ENCODE measurements around the gene SYT6.

SYT6 gene

GRCh38 chr1:114153261-114154145 is at the start of gene SYT6:
Gene SYT6, minus strand, starts transcription at chr1:114153869. Its CDS starts 97 bp downstream, at chr1:114153772.
- no peak for DNase-seq

DNA sequence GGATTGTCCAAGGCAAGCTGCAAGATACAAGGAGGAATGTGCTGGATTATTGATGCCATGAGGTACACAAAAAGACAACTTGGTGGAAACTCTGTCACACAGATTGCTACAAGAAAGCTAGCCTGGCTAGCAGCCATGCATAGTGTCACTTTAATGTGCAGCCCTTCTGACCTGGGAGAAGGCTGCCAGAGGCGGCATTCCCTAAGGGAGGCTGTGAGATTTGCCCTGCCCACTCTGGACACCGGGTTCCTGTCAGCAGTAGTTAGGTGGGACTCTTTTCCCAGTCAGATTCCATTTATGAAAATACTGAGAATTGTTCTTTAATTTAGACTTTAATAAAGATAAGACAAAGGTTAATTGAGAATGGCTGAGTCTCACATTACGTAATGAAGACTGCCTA is 47.8 kb upstream of the SYT6 start:
- no peak for DNase-seq

DNA sequence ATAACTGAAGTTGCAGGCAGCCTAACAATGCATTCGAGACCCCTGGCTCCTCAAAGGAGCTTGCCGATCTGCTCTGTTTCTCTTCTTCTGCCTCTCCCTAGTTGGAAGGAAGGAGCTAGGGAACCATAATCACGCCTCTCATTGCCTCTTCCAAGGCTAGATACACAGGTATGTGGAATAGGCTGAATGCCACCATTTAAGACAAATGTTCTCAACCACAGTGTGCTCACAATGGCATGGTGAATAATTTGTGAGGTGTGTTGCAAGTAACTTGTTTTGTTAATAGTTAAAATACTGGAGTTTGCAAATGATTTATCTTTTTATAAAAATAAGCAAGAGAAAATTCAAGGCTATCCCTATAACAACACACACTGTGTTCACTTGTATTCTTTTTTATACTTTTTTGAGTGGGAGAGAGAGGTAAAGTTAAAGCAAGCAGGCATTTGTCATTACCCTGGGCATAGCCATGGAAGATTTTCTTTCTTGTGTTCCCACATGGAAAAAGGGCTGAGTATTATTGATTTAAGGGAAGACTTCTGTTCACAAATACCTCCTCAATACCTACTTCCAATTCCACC is 45.4 kb upstream of the SYT6 start:
- no peak for DNase-seq

DNA sequence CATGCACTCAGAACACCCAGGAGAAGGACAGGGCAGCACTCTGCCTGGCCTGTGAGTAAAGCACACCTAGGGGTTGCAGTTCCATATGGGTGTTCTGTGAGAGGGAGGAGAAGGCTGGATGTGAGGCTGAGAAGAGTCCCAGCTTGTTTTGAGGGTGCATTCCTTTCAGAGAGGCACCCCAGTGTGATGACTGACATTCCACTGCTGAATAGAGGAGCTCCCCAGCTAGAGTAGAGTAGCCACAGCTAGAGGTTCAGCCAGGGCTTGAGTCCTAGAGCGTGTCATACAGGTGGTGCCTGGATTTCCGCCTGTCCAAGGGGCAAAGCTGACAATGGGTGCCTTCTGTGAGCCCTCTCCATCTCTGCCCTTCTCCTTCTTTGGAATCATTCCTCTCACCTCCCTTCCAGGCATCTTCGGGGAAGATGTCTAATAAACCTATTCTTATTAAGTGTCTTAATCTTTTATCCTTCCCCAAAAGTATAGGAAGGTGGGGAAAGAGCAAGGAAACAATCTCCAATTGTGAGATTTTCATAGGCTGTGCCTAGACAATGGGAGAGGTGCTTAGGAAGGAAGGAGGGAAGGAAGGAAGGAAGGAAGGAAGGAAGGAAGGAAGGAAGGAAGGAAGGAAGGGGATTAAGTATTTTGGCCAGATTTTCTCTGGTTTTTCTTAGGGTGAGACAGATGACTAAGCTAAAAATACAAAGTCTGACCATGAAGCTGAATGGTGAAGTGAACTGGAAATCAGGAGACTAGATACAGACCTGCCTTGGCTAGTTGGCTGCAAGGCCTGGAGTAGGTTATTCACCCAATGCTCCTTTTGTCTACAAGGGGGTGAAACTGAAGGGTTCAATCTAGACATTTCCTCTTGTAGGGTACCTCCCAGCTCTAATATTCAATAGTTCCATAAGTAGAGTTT is 43.6 kb upstream of the SYT6 start:
- no peak for DNase-seq

DNA sequence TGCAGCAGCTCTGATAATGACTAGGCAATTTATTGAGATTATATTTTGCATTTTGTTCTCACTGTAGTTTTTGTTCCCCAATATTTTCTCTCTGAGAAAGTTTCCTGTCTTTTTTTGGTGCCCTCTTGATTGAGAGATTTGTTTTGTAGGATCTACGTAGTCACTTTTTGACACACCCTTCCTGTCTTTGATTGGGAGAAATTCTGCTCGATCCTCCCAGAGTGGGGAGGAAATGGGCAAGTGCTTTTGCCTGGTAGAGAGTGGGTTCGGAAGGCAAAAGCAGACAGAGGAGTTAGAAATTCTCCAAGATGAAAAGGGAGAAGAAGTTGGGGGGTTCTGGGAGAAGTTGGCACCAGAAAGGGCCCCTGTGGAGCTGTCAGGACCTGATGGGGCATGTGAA is 42.1 kb upstream of the SYT6 start:
- DNase-seq = no peak

DNA sequence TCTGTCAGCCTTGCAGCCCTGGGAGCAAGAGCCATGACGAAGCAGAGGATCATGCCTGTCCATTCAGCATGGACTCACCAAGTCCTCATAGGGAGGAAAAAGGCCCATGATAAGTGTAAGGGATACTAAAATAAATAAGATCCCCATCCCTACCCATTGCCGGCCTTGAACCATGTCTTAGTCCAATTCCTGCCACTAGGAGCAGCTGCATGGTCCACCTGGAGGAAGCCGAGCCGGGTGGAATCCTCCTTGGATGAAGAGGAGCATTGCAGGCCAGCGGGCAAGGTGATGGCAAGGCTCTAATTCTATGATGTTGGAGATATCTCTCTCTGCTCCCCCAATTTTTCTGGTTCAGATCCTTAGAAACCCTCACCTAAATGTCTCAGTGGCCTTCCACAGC is 38.7 kb upstream of the SYT6 start:
- DNase-seq = no peak

DNA sequence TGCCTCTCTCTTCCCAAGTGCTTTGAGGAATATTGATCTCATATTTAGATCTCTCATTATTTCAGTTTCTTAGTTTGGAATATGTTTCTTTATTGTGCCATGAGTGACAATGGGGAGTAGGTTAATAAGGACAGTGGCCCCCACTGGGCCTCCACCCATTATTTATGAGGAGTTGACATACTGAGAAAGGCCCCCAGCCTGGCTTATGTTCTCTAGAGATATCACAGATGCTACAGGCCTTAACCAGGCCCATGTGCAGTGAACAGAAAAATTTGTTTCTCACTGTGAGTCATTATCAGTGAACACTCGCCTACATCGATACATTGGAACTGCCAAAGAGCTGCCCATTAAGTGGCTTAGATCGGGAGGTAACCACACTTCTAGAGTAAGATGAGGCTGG is 35.7 kb upstream of the SYT6 start:
- DNase-seq = no peak

DNA sequence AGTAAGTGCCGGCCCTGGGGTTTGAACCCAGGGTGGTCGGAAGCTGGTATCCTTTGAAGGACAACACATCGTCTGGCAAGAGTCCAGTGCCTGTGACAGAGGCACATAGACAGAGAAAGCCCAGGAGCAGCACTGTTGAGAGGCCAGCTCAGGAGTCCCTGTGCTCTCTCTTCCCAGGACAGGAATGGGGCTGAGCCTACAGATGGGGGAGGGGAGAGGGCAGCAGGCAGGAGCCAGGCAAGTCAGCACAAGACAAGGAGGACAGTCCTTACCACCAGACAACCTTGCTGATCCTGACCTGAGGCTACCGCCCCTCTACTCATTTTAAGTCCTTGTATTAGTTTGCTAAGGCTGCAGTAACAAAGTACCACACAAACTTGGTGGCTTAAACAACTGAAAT is 27.7 kb upstream of the SYT6 start:
- no peak for DNase-seq

DNA sequence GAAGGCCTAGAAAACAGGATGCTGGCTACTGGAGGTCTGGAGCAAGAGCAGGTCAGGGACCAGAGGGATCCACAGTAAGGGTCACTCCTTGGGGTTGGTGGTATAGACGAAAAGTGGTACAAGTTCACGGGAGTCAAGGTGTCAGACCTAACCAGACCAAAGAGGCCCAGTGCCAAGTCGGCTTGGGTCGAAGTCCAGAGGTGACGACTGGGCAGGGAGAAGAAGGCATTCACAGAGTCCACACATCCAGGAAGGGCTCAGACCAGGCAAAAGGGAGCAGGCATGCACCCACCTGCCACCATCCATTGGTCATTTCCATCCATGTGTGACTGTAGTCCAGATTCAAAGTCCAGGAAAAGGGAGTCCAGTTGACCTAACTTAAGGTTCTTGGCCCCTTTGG is 27.1 kb upstream of the SYT6 start:
- DNase-seq = no peak

GRCh38 chr1:114178936-114179335 is 25.3 kb upstream of the SYT6 start:
- no peak for DNase-seq

GRCh38 chr1:114177282-114177681 is 23.6 kb upstream of the SYT6 start:
- no peak for DNase-seq

DNA sequence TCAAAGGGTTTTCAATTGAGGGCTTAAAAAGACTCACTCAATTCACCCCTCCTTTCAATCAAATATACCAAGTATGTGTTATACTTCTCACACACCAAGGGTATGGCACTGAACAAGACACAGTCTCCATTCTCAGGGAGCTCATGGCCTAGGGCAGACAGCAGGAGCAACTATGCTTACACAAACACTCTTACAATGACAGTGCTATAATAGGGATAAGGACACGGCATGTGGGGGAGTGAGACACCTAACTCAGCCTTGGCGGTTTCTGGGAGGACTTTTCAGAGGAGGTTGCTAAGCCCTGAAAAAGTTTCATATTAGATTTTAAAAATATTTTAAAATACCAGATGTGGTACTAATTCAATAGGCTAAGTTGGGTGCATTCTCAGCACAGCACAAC is 22.7 kb upstream of the SYT6 start:
- DNase-seq = no peak

DNA sequence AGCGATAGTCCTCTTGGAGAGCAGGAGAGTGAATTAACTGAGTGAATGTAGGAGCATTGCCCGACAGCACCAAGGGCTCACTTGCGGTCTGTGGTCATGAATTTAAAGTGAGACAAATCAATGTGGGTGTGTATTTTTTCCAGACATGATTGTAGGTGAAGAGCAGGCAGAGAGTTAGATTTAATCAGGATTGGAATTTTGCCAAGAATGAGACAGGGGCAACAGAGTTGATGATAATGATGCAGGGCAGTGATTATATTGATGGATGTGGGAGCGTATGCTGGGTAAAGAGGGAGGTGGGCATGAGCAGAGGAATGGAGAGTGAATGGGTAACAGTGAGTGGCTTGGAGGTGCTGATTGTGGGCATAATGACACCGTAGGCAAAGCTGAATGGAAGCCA is 20.0 kb upstream of the SYT6 start:
- DNase-seq = no peak

GRCh38 chr1:114169509-114169908 is 15.8 kb upstream of the SYT6 start:
- no peak for DNase-seq

DNA sequence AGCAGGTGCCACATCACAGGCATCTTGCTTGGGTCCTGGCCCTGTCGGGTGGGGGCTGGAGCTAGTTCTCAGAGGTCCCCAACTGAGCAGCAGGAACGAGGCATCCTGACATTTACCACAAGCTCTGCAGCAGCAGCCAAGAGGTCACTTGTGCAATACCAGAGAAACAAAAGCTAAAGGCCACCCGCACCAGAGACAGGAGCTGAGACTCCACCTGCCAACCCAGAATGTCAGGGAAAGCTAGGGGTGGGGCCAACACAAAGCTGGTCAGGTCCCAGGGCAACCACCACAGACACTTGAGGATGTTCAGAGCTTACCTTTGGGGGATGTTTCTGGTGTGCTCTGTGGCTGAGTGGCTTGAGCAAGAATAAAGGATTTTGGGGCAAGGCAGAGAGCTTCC is 13.6 kb upstream of the SYT6 start:
- no peak for DNase-seq

DNA sequence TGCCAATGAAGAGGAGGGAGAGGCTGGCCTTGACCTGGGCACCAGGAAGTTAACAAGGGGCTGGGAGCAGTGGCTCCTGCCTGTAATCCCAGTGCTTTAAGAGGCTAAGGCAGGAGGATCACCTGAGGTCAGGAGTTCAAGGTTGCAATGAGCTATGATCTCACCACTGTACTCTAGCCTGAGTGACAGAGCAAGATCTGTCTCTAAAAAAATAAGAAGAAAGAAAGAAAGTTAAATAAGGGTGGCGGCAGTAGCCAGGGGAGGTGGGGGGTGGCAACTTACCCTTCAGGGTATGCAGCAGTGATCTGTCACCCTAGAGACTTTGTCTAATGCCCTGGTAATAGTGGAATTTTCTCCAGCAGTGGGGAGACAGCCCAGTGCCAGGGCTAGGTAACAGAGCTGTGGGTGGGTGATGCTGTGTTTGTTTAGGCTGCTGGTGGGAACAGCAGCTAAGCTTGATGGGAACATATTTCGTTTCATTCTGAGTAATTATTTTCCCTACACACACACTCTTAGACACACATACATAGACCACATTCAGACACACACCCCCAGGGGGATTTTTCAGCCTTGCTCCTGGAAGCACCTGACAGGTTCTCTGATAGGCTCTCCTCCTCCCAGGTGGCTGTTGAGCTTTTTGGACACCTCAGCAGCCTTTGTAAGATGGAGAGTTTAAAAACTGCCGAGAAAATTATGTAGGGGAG is 11.3 kb upstream of the SYT6 start:
- DNase-seq = no peak

DNA sequence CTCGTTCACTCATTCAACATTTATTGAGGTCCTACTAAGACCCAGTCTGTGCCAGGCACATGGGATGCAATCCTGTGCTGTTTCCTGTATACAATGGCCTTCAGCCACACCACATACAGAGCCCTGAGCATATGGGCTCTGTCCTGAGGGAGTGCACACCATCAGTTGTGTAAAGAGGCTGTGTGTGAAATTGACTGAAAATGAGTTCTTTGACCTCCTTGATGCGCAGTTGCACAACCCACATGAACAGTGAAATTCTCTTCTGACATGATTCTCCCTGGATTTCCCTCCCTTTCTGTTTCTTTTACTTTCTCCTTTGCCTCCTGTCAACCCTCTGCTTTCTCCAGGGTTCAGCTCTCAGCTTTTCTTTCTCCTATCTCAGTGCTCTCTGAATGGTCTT is 6.3 kb upstream of the SYT6 start:
- DNase-seq = no peak

DNA sequence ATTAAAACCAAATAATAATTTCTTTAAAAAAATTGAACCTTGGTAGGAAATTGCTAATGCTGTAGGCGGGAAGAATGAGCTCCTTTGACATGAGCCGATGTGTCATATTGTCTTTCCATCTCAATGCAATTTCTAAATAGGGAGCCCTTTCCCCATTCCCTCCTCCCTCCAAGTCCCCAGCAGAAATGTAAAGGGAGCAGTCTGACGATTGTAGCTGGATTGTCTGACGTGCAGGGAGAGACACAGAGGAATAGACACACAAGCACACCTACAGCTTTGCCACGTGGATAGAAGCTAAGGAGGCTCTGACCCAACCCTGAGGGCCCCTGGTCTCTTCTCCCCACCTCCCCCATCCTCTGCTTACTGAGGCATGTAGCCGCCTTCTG is 3.6 kb upstream of the SYT6 start:
- no peak for DNase-seq

GRCh38 chr1:114156538-114157274 is 3.0 kb upstream of the SYT6 start:
- no peak for DNase-seq

- no peak for DNase-seq
These were observed 2.0 kb upstream of the SYT6 start for GRCh38 chr1:114155706-114156105.

DNA sequence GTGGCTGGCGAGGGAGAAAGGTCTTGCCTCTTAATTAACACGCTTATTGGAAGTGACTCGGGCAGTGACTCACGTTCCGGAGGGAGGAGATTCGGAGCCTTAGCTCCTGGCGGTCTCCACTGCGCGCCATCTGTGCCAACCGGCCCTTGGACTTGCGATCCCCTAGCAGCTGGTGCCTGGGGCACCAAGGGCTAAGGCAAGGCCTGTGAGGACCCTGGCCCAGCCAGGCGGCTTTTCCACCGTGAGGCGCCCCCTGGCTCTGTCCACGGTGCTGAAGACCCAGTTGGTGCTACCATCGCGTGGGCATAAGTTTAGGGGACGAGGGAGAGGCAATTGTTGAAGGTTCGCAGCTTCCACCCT is 1.3 kb upstream of the SYT6 start:
- DNase-seq = no peak

Measured in activated naive CD4-positive, alpha-beta T cell treated with anti-CD3 and anti-CD28 coated beads, Interleukin-2, amount 50 U/mL, for 16 hours (primary cell).